GM18507 (cell line): ENCODE measurements around the gene CYTH1.
A peak's percentile ranks its signal among the peaks of the same experiment; 100 is the strongest.

Experiments
- DNase-seq: peaks from one replicate; pipeline ENCODE4 v3.0.0; 2011; ENCODE audit warnings: low read depth; ENCODE audit not compliant: insufficient read length; ENCODE audit errors: extremely low spot score
- FAIRE-seq: peaks from 2 replicates; lab custom pipeline; 2011; peaks lifted over from hg19 to GRCh38; lab: Jason Lieb, UNC

Gene CYTH1

DNA sequence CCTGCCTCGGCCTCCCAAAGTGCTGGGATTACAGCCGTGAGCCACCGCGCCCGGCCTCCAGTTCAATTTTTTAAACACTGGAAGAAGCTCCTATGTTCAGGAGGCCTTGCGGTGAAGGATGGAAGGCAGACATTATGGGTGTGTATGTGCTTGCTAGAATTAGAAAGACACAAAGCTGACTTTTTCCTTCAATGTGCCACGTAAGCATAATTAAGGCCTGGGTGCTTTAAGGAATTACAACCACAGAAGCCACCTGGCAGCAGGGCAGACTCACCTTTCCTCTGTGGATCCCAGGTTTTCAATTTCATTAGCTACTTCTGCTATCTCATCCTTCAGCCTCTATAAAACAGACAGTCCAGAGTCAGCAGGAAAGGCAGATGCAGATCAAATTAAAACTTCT, 74.2 kb downstream of the CYTH1 start:
- DNase-seq, result no peak
- no peak for FAIRE-seq

DNA sequence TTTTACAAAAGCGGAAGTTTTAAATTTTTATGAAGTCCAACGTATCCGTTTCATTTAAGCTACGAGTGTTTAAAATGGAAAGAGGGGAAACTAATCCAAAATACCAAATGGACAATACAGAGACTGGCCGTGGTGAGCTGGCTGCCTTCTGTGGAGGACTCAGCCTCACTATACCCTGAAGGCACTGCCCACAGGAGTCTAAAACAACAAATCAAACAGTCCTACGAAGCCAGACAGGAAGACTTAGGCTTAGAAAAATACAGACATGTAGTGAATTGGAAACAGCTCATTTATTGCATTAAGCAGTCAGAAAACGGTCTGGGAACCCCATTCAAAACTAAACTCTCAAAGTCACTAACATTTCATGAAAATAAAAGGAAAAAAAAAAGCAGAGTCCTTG, 75.1 kb downstream of the CYTH1 start:
- no peak for DNase-seq
- FAIRE-seq, result no peak

DNA sequence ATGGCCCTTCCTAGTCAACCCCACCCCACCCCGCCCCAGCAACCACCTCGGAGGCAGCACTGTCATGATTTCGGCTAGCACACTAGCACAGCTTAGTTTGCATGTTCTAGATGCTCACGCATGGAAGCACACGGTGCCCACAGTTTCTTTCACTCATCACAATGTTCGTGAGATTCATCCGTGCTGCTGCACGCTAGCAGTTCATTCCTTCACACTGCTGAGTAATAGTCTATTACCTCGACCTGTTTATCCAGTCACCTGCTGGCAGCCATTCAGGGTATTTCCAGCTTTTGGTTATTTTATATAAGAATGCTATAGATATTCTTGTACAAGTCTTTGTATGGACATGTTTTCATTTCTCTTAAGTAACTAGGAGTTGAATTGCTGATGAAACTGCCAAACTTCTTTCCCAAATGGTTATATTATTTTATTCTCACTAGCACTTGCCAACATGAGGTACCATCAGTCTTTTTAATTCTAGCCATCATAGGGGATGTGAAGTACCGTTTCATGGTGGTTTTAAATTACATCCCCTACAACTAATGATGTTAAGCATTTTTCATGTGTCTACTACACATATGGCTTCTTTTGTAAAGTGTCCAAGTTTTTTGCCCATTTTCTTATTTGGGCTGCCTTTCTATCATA, 75.7 kb downstream of the CYTH1 start:
- DNase-seq (peak; percentile 43), FAIRE-seq (peak; percentile 97)

DNA sequence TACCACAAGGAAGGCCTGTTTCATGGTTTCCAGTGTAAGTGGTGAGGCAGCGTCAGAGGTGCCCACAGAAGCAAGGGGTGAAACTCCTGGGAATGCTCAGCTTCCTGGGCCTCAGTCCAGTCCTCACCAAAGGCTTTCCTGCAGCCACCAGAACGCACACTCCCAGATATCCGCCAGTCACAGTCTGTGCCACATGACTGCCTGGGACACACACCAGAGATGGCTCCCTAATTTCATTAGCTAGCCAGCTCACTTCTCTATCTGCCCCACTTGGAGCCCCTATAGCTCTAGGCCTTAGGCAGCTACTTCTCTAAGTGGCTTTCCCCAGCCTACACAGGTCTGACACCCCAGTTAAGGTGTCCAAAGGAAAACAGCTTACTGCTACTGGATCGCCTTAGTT, 77.0 kb downstream of the CYTH1 start:
- no peak for FAIRE-seq

DNA sequence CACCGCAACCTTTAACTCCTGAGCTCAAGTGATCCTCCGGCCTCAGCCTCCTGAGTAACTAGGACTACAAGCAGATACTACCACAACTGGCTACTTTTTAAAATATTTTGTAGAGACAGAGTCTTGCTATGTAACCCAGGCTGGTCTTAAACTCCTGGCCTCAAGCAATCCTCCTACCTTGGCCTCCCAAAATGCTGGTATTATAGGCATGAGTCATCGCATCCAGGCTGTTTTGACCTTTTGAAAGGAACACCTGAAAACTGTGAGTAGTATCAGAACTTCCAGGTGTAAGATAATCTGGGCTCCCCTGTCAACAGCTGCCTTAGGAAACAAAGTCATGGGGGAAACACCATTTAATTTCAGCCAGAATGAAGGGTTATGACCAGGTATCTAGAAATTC, 77.5 kb downstream of the CYTH1 start:
- DNase-seq, result no peak
- no peak for FAIRE-seq

More for the DNA sequence above, 77.0 kb downstream of the CYTH1 start:
- no peak for DNase-seq

DNA sequence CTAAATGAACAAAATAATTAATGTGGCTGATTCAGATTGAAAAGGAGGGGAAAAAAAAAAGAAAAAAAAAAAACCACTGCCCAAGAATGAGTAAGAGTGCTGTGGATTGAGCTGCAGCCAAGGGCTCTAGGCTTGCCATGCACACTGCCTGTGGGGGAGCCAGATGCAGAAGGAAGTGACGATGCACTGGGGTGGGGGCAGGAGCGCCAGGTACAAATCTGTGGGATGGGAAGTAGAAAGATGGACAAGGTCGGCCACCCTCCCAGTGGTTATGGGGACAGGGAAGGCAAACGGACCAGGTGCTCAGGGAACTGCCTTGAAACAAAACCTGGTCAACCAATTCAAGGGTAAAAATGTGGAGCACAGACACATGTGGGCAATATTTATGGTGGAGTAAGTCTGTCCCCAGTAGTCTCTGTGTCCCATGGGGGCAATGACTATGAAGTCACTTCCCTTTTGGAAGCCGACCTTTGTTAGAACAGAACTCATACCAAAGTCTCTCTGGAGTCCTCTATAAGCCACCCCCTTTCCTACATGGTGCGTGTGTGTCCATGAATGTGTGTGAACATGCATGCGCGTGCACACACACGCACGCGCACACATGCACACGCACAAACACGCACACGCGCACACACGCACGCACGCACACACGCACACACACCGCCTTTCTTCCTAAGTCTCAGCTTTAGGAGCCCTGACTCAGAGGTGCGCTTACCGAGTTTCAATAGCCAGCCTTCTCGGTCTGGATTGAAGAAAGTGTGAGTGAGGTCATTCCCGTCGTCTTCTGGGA, 84.3 kb downstream of the CYTH1 start:
- no peak for FAIRE-seq
- no peak for DNase-seq

DNA sequence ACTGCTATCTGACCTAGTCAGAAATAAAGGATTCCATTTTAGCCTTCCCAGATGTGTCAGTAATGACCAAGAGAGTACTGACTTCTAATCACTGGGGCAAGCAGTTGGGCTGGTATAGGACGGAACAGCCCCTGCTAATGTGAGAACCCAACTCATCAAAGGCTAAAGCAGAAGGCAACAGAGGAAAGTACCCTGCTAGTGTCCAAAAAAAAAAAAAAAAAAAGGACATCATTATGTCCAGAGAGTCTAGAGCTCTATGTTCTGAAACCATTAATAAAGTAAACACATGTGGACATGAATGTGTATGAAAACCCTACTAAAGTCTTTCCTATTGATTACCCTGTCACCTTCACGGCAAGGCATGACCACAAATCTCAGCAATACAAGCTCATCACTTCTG, 85.0 kb downstream of the CYTH1 start:
- DNase-seq, result no peak

DNA sequence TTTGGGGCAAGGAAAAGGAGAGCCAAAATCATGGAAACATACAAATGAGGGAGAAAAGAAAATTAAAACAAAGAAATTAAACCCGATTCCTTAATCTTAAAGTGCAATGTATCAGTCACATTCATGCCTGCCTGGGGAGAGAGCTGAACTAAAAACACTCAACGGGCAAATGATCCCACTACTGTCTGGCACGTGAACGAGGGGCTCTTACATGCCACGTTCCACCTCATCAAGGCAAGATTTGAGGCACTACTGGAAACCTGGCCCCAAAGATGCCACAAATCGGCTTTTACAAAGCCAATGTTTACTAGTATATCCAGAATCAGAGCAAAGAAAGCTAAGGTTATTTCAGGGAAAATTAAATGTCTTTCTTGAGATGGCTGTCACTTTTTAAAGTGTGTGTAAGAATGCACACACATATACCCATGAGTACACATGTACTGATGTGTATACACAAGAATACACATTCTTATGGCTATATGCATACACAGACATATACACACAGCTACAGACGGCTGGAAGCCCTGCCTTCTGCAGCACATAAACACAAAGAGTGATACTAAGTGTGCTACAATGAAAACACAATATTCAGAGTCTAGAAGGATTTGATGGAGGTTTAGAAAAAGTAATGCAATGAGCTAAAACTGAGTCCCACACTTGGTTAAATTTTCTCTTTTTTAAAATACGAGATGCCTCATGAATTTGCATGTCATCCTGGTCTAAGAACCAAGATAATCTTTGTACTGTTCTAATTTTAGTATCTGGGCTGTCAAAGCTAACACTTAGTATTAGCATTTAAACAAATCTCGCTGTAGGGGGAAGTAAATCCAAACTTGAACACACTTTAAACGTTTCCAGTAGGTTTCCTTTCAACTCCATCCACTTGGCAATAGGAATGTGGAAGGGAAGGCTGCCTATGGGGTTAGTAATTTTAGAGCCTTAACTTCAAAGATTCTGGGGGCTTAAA, 85.8 kb downstream of the CYTH1 start:
- DNase-seq (no peak), FAIRE-seq (peak; percentile 76)

More for the DNA sequence above, 85.0 kb downstream of the CYTH1 start:
- no peak for FAIRE-seq

DNA sequence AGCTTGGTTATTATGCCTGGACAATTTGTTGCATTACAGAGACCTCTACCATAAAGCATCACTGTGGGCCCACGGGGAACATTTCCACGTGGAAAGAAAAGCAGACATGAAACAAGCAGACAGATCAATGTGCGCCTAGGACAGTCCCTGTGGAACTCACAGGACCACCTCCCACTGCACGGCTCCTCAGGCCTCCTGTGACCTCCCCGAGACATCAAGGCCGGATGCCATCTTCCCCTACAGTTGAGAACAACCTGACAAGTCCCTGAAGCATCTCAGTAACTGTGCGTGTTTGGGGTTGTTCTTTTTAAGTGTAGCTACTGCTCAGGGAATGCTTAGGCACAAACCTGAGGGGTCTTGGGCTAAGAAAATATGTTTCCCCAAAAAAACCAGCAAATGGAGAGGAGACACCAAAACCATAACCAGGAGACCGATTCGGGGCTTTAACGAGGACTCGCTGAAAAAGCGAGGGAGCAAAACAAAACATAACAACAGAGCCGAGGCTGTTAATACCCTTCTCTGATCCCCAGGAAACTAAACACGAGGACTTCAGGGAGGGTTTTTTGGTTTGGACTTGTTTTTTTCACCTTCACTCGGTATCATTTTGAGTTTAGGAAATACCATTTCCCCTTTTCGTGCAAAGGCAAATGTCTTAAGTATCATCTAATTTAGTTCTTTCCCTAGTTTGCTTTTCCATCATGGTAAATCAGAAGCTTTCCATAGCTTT, 87.1 kb downstream of the CYTH1 start:
- FAIRE-seq (peak; percentile 85), DNase-seq (no peak)

DNA sequence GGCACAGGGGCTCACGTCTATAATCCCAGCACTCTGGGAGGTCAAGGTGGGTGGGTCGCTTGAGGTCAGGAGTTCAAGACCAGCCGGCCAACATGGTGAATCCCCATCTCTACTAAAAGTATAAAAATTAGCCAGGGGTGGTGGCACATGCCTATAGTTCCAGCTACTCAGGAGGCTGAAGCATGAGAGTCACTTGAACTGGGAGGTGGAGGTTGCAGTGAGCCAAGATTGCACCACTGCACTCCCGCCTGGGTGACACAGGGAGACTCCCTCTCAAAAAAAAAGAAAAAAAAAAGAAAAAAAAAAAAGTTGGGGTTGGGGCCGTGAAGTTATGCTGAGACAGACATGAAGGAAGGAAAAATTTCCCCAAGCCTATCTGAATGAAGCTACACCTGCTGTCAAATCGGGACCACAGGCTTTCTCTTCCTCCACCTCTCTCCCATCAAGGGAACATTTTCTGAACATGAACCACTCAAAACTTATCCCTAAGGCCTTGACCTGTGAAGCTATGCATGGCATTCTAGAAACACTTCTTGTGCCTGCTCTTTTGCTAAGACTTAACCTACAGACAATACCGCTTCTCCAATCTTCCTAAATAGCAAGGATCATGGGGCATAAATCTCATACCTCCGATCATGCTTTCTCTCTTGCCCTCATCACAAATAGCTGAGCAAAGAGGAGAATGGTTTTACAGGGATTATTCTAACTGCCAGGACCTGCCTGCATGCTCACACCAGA, 88.6 kb downstream of the CYTH1 start:
- DNase-seq, result no peak
- no peak for FAIRE-seq

DNA sequence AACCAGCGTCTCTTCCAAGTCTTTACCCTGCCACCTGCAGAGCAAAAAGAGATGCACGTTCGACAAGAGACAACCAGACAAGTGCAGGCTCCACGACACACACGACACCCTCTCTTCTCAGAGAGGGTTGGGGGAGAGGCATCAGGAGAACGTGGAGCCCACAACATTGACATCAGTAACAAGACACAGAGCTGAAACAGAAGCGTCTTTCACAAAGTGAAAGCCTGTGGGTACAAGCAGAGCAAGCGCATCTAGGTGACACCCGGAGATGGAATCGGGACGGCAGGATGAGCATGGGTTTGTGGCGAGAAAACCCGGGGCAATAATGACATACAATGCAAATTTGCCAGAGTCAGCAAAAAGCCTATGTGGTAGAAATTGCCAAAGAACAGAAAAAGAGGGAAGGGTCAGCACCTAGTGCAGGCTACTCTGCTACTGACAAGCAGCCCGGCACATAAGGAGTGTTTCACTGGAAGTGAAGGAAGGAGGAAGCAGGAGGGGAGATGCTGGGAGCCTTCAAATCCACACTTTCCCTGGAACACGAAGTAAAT, 89.5 kb downstream of the CYTH1 start:
- FAIRE-seq (no peak), DNase-seq (no peak)

DNA sequence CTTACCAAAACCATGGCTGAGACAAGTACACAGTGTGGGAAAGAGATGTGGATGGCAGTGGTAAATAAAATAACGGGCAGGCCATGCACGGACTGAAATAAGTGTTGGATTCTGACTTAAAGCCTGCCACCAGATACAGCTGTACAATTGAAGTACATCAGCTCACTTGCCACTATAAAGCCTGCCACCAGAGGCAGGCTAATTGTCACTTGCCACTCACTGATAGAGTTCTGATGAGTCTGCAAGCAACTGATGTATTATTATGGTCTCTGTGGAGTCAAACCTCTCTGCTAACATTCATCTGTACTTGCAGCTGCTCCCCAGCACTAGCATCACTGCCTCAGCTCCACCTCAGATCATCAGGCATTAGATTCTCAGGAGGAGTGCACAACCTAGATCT, 93.0 kb downstream of the CYTH1 start:
- FAIRE-seq (no peak), DNase-seq (no peak)

DNA sequence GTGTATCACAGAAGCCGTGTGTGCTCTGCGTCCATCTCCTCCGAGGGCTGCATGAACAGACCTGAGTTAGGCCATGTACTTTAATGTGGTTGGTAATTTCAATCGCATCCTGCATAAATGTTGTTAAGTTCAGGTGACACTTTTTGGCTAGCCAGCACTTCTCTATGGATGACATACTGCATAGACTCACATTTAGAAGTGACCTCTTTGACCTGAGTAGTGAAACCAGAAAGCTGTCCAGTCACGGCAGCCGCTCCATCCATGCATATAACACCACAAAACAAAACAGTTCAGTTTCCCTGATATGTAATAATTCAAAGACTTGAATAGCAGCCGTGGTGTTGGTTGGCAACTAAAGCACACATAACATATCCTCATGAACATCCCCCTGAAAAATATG, 94.1 kb downstream of the CYTH1 start:
- peak; percentile 33 for FAIRE-seq
- no peak for DNase-seq

DNA sequence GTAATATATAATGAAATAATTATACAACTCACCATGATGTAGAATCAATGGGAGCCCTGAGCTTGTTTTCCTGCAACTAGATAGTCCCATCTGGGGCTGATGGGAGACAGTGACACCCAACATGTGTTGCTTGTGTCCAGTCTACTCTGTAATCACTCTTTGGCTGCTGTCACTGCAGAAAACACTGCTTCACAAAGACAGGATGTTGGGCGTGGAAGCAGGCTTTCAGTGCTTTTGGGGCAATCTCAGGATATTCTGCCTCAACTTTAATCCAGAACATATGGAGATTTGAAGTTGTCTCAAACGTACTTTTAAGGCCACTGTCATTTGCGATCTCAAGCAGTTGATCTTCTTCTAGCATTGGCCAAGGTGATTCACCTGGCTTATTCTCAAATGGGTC, 94.9 kb downstream of the CYTH1 start:
- DNase-seq, result no peak
- no peak for FAIRE-seq

DNA sequence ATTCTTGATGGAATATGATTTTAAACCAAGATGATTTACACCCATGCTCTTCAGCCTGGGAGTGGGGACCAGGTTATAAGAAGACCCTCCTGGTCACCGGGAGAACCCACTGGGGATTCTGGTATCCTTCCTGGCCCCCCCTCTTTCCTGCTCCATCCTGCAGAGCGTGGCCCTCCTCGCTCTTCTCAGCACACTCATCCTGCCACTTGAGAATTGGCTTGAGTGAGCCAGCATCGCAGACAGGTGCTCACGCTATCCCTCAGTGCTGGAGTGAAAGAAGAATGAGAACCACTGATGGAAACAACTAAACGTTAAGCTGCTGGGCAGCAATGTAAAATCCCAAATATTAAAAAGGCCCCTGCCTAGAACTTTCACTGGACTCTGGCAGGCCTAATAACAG, 98.0 kb downstream of the CYTH1 start:
- FAIRE-seq, result no peak

DNA sequence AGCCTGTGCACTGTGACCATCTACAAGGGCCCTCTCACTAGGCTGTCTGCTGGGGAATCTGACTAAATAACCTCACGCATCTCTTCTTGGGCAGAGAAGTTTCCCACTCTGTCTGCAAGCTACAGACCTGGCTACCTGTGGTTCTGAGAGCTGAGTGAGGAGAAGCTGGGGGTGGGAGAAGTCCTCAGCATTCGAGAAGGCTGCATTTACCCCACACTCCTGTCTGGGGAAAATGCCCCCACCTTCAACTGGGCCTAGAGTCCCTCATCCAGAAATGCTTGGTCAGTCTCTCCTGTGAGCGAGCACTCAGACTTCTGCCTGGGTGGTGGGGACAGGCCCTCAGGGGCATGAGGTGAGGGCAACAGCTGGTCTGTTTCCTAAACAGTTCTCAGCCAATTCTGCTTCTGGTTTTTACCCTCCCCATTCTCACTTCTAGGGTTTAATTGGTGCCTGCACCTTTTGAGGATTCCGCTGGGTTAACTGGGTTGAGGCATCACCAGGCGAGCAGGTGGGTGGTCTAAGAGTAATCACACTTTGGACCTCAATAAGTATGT, 98.6 kb downstream of the CYTH1 start:
- DNase-seq (no peak), FAIRE-seq (no peak)

More for the DNA sequence above, 98.0 kb downstream of the CYTH1 start:
- no peak for DNase-seq

DNA sequence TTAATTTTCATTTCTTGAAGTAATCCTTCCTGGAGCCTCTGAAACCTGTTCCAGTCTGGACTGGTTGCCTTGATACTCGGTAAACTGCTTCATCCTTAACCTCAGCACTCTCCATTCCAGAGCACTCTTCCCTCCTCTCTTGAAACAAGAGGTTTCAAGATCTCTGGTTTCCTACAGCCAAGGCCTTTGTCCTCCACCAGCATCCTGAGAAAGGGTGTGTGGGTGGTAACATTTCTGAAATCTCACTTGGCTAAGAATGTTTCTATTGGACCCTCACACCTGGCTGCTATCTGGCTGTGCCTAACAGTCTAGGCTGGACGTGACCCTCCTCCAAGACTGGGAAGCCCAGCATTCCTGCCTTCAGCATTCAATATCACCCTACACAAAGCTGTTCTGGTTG, 99.7 kb downstream of the CYTH1 start:
- FAIRE-seq, result no peak
- DNase-seq, result no peak

DNA sequence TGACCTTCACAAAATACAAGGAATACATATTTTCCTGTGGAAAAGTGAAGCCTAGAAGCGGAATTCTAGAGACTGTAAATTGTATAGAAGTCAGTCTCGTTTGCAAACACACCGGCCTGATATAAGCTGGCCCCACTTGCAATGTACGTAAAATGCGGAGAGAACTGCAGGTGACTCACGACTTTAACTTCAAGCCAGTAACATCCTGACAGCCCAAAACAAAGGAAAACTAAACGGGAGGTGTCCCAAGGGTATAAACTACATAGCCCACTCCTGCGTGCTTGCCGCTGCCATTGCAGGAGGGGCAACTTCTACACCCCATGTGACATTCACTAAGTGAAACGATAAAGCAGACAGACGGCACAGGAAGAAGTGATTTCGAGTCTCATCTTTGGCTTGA, 101.6 kb downstream of the CYTH1 start:
- DNase-seq (no peak), FAIRE-seq (no peak)
